ENCODE data around the gene WHAMM.
"Not testable (repeated sequence)": the region's sequence is repeated elsewhere in the genome, so short reads cannot be mapped to it uniquely, and the experiment has no call there.

The WHAMM gene

GRCh38 chr15:82865981-82866380 is 56.6 kb downstream of the WHAMM start:
- not testable (repeated sequence) for DNase-seq (ENCODE audit: low spot score)

DNA sequence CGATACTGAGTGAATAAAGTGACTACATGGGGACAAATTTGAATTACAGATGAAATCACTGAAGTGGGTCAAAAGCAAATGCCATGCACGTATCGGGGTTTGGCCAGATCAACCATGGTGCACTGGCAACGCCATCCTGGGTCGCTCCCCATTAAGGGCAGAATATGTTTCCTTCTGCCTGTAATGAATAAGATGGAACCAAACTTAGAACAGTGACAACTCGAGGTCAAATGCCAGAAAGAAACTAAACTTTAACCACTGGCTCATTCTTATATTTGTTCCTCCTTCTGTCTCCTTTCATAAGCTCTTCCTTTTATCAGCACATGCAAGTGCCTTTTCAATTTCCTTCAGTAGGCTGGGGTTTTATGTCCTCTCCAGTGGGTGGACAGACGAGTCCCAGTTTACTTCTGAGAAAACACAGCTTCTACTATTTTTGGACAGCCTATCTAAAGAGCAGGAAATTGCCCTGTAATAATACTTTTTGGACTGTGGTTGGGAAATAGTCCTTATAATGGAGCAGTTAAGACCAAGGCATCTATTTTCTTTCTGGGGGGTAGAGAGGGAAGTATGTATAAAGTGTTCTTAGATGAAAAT is 61.4 kb downstream of the WHAMM start:
- DNase-seq (ENCODE audit: low spot score), result no peak

DNA sequence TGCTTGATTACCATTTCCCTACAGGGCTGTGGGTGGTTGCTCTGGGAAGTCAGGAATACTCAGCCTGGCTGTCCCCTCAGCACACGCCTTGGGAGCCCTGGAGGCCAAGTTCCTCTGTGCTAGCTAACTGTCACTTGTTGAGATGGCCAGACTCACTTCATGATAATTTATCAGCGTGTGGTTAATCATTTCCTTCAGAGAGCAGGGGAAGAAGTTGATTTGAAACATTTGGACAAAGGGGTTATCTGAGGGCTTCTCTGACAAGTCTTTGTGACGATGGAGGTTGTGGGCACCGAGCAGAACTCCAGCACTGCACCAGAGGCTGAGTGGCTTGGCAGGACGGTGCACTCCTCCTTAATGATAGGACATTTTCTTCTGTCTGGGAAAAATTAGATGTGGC is 61.9 kb downstream of the WHAMM start:
- DNase-seq (ENCODE audit: low spot score), result no peak

- DNase-seq (ENCODE audit: low spot score), result no peak
Observed at GRCh38 chr15:82871832-82872484, 62.5 kb downstream of the WHAMM start.

DNA sequence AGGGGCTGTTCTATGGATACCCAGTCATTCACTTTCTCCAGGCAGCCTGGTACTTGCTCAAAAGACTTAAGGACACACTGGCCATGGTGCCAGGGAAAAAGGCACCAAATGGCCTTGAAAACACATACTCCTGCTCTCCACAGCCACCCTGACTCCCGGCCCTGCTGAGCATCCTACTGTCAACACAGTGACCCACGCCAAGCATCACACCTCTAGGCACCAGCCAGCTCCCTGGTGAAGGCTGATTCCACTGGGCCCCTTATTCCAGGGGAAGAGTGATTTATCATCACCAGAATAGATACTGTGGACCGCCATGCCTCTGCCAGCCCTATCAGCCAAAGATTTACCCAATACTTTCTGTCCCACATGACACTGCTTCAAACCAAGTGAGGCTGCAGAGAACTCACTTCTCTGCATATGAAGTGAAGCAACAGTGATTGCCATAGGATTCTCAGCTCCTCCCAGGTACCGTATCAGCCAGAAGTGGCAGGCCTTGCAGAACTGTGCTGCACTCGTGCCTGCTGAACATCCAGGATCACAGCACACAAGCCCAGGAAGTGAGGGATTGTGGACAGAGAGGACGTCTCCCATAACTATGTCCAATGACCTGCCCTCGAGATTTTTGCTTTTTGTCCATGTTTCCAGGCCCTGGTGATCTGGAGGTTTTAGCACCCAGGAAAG is 63.7 kb downstream of the WHAMM start:
- DNase-seq (ENCODE audit: low spot score), result no peak

GRCh38 chr15:82874267-82874666 is 64.8 kb downstream of the WHAMM start:
- DNase-seq (ENCODE audit: low spot score), result no peak

- DNase-seq (ENCODE audit: low spot score), result no peak
Observed at GRCh38 chr15:82874961-82875360, 65.5 kb downstream of the WHAMM start.

DNA sequence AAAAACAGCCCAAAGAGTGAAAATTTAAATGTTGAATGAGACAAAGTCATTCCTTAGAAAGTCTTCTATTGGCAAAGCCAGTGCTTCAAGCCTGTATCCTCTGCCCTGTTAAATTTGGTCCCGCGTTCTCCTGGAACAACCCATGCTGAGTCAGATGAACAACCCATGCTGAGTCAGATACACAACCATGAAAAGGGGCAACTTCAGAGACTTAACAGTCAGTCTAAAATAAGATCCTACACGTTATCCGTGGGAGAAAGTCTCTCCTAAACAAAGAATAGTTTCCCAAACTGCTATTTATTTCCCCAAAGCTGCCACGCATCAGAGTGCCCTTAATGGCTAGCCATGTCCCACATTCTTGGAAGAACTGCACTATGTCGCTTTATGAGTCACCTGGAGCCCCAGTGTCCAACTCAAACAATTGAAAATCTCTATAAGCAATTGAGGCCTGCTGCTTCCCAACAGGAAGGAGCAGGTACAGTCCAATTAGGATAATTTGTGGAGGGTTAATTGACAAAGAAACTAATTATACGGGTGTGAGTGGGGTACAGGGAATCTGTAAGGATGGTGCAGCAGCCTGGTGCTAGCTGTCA is 66.1 kb downstream of the WHAMM start:
- no peak for DNase-seq (ENCODE audit: low spot score)

GRCh38 chr15:82877825-82878224 is 68.4 kb downstream of the WHAMM start:
- no peak for DNase-seq (ENCODE audit: low spot score)

GRCh38 chr15:82878325-82878724 is 68.9 kb downstream of the WHAMM start:
- DNase-seq (ENCODE audit: low spot score), result no peak

DNA sequence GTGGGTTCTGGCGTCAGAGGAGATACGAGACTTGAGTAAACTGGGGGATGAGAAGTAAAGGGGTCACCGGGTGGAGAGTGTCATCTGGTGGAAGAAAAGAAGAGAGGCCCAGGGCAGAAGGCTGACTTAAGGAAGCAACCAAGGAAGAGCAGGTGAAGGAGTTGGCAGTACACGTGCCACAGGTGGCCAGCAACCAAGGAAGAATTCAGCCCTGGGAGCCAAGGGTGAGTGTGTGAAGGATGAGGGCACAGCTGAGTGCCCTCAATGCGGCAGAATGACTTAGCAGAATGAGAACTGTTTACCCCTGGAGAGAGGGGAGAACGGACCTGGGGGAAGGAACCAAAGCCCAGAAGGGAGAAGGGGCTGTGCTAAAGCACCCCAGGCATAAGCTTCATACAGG is 71.3 kb downstream of the WHAMM start:
- DNase-seq (ENCODE audit: low spot score), result no peak

DNA sequence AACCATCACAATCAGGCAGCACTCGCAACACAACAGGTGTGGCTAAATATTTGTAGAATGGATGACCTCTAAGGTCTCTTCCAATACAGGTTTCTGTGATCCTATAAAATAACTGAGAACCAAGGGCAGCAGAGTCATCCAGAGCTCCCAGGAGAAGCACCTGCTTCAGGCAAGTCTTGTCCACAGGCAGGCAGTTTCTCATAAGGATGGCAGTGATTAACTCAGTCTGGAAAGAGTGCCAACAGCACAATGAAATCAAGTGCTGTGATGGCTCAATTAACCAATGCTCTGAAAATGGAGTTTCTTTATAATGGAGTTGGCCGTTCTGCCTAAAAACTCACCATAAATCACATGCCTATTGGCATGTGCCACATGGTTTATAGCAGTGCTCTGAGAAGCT is 72.3 kb downstream of the WHAMM start:
- DNase-seq (ENCODE audit: low spot score), result no peak

- no peak for DNase-seq (ENCODE audit: low spot score)
Observed at GRCh38 chr15:82882273-82882928, 73.0 kb downstream of the WHAMM start.
